ENCODE results near the gene MMD. TPM values are rescaled to one million over a fixed set of nuclear protein-coding genes. Genes with fewer than 3 reads are reported as not detected.

Gene MMD
- total and polyA plus RNA-seq, 2 of the 13 experiments (the other 11 are each of a cell fraction or from before 2014, with no cell fraction given): 121 to 225 TPM

- TF ChIP-seq, protein P1, sequence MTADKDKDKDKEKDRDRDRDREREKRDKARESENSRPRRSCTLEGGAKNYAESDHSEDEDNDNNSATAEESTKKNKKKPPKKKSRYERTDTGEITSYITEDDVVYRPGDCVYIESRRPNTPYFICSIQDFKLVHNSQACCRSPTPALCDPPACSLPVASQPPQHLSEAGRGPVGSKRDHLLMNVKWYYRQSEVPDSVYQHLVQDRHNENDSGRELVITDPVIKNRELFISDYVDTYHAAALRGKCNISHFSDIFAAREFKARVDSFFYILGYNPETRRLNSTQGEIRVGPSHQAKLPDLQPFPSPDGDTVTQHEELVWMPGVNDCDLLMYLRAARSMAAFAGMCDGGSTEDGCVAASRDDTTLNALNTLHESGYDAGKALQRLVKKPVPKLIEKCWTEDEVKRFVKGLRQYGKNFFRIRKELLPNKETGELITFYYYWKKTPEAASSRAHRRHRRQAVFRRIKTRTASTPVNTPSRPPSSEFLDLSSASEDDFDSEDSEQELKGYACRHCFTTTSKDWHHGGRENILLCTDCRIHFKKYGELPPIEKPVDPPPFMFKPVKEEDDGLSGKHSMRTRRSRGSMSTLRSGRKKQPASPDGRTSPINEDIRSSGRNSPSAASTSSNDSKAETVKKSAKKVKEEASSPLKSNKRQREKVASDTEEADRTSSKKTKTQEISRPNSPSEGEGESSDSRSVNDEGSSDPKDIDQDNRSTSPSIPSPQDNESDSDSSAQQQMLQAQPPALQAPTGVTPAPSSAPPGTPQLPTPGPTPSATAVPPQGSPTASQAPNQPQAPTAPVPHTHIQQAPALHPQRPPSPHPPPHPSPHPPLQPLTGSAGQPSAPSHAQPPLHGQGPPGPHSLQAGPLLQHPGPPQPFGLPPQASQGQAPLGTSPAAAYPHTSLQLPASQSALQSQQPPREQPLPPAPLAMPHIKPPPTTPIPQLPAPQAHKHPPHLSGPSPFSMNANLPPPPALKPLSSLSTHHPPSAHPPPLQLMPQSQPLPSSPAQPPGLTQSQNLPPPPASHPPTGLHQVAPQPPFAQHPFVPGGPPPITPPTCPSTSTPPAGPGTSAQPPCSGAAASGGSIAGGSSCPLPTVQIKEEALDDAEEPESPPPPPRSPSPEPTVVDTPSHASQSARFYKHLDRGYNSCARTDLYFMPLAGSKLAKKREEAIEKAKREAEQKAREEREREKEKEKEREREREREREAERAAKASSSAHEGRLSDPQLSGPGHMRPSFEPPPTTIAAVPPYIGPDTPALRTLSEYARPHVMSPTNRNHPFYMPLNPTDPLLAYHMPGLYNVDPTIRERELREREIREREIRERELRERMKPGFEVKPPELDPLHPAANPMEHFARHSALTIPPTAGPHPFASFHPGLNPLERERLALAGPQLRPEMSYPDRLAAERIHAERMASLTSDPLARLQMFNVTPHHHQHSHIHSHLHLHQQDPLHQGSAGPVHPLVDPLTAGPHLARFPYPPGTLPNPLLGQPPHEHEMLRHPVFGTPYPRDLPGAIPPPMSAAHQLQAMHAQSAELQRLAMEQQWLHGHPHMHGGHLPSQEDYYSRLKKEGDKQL (CRISPR knock-in tag; IDR thresholded peaks at IDR 0.05; ENCODE audit: low read depth): peak; percentile 40; the same call in 1 of the 2 replicates
- 0 out of 2 replicates have a peak, but pooled peaks have one; percentile 17 for TF ChIP-seq ZNF350 (CRISPR knock-in tag; IDR thresholded peaks at IDR 0.05; ENCODE audit: borderline replicate concordance, low read depth)
- TF ChIP-seq MLLT10 (CRISPR knock-in tag; IDR thresholded peaks at IDR 0.05): no peak
- no peak for TF ChIP-seq ATAD3A (CRISPR knock-in tag; IDR thresholded peaks at IDR 0.05)
- TF ChIP-seq ZNF674 (CRISPR knock-in tag; IDR thresholded peaks at IDR 0.05; ENCODE audit: low read depth): no peak
- no peak for TF ChIP-seq ZNF33B (CRISPR knock-in tag; IDR thresholded peaks at IDR 0.05)
- peak; percentile 89 for TF ChIP-seq TBX2 (CRISPR knock-in tag; IDR thresholded peaks at IDR 0.05; ENCODE audit: borderline replicate concordance)
- no peak for TF ChIP-seq CHCHD3 (CRISPR knock-in tag; IDR thresholded peaks at IDR 0.05)
- TF ChIP-seq KLF15 (CRISPR knock-in tag; IDR thresholded peaks at IDR 0.05; ENCODE audit: borderline replicate concordance): no peak
- no peak for TF ChIP-seq KLF6 (CRISPR knock-in tag; IDR thresholded peaks at IDR 0.05)
- peak; percentile 32; the same call in 1 of the 2 replicates for TF ChIP-seq ZNF644 (CRISPR knock-in tag; IDR thresholded peaks at IDR 0.05; ENCODE audit: low read depth)
- TF ChIP-seq, protein P2, sequence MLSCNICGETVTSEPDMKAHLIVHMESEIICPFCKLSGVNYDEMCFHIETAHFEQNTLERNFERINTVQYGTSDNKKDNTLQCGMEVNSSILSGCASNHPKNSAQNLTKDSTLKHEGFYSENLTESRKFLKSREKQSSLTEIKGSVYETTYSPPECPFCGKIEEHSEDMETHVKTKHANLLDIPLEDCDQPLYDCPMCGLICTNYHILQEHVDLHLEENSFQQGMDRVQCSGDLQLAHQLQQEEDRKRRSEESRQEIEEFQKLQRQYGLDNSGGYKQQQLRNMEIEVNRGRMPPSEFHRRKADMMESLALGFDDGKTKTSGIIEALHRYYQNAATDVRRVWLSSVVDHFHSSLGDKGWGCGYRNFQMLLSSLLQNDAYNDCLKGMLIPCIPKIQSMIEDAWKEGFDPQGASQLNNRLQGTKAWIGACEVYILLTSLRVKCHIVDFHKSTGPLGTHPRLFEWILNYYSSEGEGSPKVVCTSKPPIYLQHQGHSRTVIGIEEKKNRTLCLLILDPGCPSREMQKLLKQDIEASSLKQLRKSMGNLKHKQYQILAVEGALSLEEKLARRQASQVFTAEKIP (CRISPR knock-in tag; IDR thresholded peaks at IDR 0.05; ENCODE audit: borderline replicate concordance): no peak
- no peak for TF ChIP-seq ARHGAP35 (CRISPR knock-in tag; IDR thresholded peaks at IDR 0.05; ENCODE audit: borderline replicate concordance)
- no peak for TF ChIP-seq HDAC6 (IDR thresholded peaks at IDR 0.05; ENCODE audit: low read depth, low read length)
- peak; percentile 29; the same call in 1 of the 2 replicates for TF ChIP-seq ZNF766 (CRISPR knock-in tag; IDR thresholded peaks at IDR 0.05; ENCODE audit: borderline replicate concordance)
- TF ChIP-seq, protein P3, sequence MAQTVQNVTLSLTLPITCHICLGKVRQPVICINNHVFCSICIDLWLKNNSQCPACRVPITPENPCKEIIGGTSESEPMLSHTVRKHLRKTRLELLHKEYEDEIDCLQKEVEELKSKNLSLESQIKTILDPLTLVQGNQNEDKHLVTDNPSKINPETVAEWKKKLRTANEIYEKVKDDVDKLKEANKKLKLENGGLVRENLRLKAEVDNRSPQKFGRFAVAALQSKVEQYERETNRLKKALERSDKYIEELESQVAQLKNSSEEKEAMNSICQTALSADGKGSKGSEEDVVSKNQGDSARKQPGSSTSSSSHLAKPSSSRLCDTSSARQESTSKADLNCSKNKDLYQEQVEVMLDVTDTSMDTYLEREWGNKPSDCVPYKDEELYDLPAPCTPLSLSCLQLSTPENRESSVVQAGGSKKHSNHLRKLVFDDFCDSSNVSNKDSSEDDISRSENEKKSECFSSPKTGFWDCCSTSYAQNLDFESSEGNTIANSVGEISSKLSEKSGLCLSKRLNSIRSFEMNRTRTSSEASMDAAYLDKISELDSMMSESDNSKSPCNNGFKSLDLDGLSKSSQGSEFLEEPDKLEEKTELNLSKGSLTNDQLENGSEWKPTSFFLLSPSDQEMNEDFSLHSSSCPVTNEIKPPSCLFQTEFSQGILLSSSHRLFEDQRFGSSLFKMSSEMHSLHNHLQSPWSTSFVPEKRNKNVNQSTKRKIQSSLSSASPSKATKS (CRISPR knock-in tag; IDR thresholded peaks at IDR 0.05): peak; percentile 71; the same call in 1 of the 2 replicates
- TF ChIP-seq ONECUT2 (CRISPR knock-in tag; IDR thresholded peaks at IDR 0.05): peak; percentile 50; the same call in 1 of the 2 replicates
- TF ChIP-seq SP4 (CRISPR knock-in tag; IDR thresholded peaks at IDR 0.05): peak; percentile 21; the same call in 1 of the 2 replicates
- 0 out of 2 replicates have a peak, but pooled peaks have one; percentile 49 for TF ChIP-seq TOPORS (CRISPR knock-in tag; IDR thresholded peaks at IDR 0.05)
- TF ChIP-seq ZNF737 (CRISPR knock-in tag; IDR thresholded peaks at IDR 0.05; ENCODE audit: borderline replicate concordance): no peak
- TF ChIP-seq KLF16 (CRISPR knock-in tag; IDR thresholded peaks at IDR 0.05): peak in 1 of 2 experiments; percentile 21; a peak in 1 of 4 replicates
Observed at GRCh38 chr17:55433029-55433628, 11.5 kb upstream of the MMD start (continued).
